Tibial nerve (tissue), 4 donors: ENCODE data around the gene ARMH4. TPM values are rescaled to one million over a fixed set of nuclear protein-coding genes. Genes with fewer than 3 reads are reported as not detected.
A peak's percentile ranks its signal among the peaks of the same experiment; 100 is the strongest.

Experiments
- DNase-seq, 2 donors: peaks; one replicate each; pipeline ENCODE4 v3.0.0-alpha.2; 2019; ENCODE audit warnings: low spot score in 2 of 2
- H3K27ac ChIP-seq, 4 donors: fragments of 200-600 bp; sonication (generic) in 3 of 4; one replicate each; pipeline ENCODE4 v1.5.1; 2017 to 2019; ENCODE audit warnings: mild to moderate bottlenecking in 1 of 4
- H3K27me3 ChIP-seq, 2 donors: fragments of 200-600 bp; sonication (generic) in 1 of 2; one replicate each; pipeline versions ENCODE4 v1.5.1 to v1.6.0; 2017 to 2019
- H3K36me3 ChIP-seq, 3 donors: fragments of 200-600 bp; sonication (generic); one replicate each; pipeline ENCODE4 v1.5.1; 2018 to 2019
- H3K4me1 ChIP-seq, 4 donors: fragments of 200-600 bp; sonication (generic) in 3 of 4; one replicate each; pipeline ENCODE4 v1.5.1; 2017 to 2019
- H3K4me3 ChIP-seq, 4 donors: fragments of 200-600 bp; sonication (generic) in 3 of 4; one replicate each; pipeline ENCODE4 v1.5.1; 2017 to 2019; ENCODE audit warnings: mild to moderate bottlenecking in 1 of 4, moderate library complexity in 1 of 4
- H3K9me3 ChIP-seq, 4 donors: fragments of 200-600 bp; sonication (generic) in 3 of 4; one replicate each; pipeline ENCODE4 v1.5.1; 2017 to 2019
- EP300 ChIP-seq, 2 donors: sonication (generic); formaldehyde crosslinking; IDR thresholded peaks; one replicate each; pipeline ENCODE4 v1.6.1; 2017; ENCODE audit warnings: antibody characterized with exemption in 2 of 2, mild to moderate bottlenecking in 1 of 2
- POLR2A ChIP-seq, 2 donors: fragments of 450-650 bp; IDR thresholded peaks; one replicate each; pipeline ENCODE4 v1.6.1; 2017; ENCODE audit warnings: antibody characterized with exemption in 2 of 2, mild to moderate bottlenecking in 2 of 2, moderate library complexity in 2 of 2
- WGBS, 2 donors: methylation state at CpG; one replicate each; pipeline ENCODE4 v1.1.5; 2018; 5-methylcytosine and 5-hydroxymethylcytosine counted together
- total RNA-seq, 4 donors: library from RNA; depleted of rRNA; stranded (reverse); fragments of >200 nt; gene quantifications; one replicate each; pipeline ENCODE4 v1.1.0, GENCODE V29; 2016
- TF ChIP-seq, protein P1 (sequence below), 5 experiments: fragments of 200-600 bp in 3 of 5; fragments of 450-650 bp in 2 of 5; sonication (generic) in 3 of 5; IDR thresholded peaks; one replicate each; pipeline ENCODE4 v1.5.1; 2016 to 2019; ENCODE audit warnings: antibody characterized with exemption in 5 of 5, mild to moderate bottlenecking in 3 of 5, moderate library complexity in 2 of 5

Gene ARMH4
- total RNA-seq, 4 donors from 2014 or later: 3.6 to 9.0 (median 5.6) TPM

GRCh38 chr14:58099682-58100081 is 52.3 kb downstream of the ARMH4 start:
- H3K27ac ChIP-seq: no peak overlapping the region
- no peak for TF ChIP-seq EP300 (IDR thresholded peaks at IDR 0.05)
- TF ChIP-seq, protein P1, sequence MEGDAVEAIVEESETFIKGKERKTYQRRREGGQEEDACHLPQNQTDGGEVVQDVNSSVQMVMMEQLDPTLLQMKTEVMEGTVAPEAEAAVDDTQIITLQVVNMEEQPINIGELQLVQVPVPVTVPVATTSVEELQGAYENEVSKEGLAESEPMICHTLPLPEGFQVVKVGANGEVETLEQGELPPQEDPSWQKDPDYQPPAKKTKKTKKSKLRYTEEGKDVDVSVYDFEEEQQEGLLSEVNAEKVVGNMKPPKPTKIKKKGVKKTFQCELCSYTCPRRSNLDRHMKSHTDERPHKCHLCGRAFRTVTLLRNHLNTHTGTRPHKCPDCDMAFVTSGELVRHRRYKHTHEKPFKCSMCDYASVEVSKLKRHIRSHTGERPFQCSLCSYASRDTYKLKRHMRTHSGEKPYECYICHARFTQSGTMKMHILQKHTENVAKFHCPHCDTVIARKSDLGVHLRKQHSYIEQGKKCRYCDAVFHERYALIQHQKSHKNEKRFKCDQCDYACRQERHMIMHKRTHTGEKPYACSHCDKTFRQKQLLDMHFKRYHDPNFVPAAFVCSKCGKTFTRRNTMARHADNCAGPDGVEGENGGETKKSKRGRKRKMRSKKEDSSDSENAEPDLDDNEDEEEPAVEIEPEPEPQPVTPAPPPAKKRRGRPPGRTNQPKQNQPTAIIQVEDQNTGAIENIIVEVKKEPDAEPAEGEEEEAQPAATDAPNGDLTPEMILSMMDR (IDR thresholded peaks at IDR 0.05): no peak
- no peak for TF ChIP-seq POLR2A (IDR thresholded peaks at IDR 0.05)
- H3K27me3 ChIP-seq: no peaks in the 10 kb centered on the region
- DNase-seq: no peak
- no peaks in the 10 kb centered on the region for H3K9me3 ChIP-seq
- no peak overlapping the region for H3K4me3 ChIP-seq
- no peaks in the 10 kb centered on the region for H3K4me1 ChIP-seq
- peaks cover 0 to 12% (median 0%) of the 10 kb centered on the region in 3 donors for H3K36me3 ChIP-seq
- 87 to 95% methylated on average over 5 of the region's 5 CpGs for WGBS, 2 donors

GRCh38 chr14:58098507-58098906 is 53.5 kb downstream of the ARMH4 start:
- H3K27ac ChIP-seq: peak overlapping the region in 1 of 4 donors; percentile 3
- H3K4me1 ChIP-seq: no peaks in the 10 kb centered on the region
- WGBS, 2 donors: 41 to 47% methylated on average over 1 of the region's 1 CpG
- H3K9me3 ChIP-seq: no peaks in the 10 kb centered on the region
- no peak for DNase-seq
- no peaks in the 10 kb centered on the region for H3K27me3 ChIP-seq
- peaks cover 0 to 12% (median 0%) of the 10 kb centered on the region in 3 donors for H3K36me3 ChIP-seq
- H3K4me3 ChIP-seq: no peak overlapping the region
- TF ChIP-seq, protein P1 (IDR thresholded peaks at IDR 0.05): no peak
- peak; percentile 46 to 58 for TF ChIP-seq EP300 (IDR thresholded peaks at IDR 0.05)

- Histone ChIP-seq H3K36me3 (peaks cover 0 to 12% (median 0%) of the 10 kb centered on the region in 3 donors), H3K4me3 (no peak overlapping the region), H3K4me1 (no peaks in the 10 kb centered on the region), H3K9me3 (no peaks in the 10 kb centered on the region), H3K27ac (no peak overlapping the region), H3K27me3 (no peaks in the 10 kb centered on the region)
- no peak for DNase-seq
- TF ChIP-seq POLR2A (IDR thresholded peaks at IDR 0.05): no peak
- TF ChIP-seq, protein P1 (IDR thresholded peaks at IDR 0.05): no peak
- TF ChIP-seq EP300 (IDR thresholded peaks at IDR 0.05): no peak
- 72 to 76% methylated on average over 2 of the region's 2 CpGs for WGBS, 2 donors
Measured at GRCh38 chr14:58096731-58097130, 55.3 kb downstream of the ARMH4 start.

- no peak overlapping the region for H3K27ac ChIP-seq
- TF ChIP-seq, protein P1 (IDR thresholded peaks at IDR 0.05): no peak
- no peak for TF ChIP-seq EP300 (IDR thresholded peaks at IDR 0.05)
- 90 to 96% methylated on average over 5 of the region's 5 CpGs for WGBS, 2 donors
Measured at GRCh38 chr14:58091883-58092630, 60.0 kb downstream of the ARMH4 start.

DNA sequence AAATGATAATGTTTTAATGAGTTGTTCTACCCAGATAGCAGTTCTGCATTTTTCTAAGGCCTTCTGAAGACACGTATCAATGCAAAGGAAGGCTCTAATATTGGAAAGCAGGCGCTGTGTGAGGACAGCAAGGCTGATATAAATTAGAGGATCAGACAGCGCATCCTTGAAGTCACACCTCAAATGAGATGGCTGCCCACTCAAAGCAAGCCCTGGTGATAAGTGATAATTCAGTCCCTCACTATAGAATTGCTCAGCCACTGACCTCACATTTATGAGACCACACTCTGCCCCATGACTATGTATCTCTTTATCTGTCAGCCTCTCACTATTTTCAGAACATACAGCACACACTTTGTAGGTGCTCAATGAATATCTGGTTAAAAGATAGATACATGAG is 62.4 kb downstream of the ARMH4 start:
- Histone ChIP-seq H3K27ac (no peak overlapping the region), H3K4me1 (peaks cover 0 to 7% (median 0%) of the 10 kb centered on the region in 4 donors), H3K4me3 (no peak overlapping the region), H3K9me3 (no peaks in the 10 kb centered on the region), H3K27me3 (no peaks in the 10 kb centered on the region), H3K36me3 (no peaks in the 10 kb centered on the region)
- WGBS, 2 donors: 96 to 98% methylated on average over 3 of the region's 3 CpGs
- TF ChIP-seq, protein P1 (IDR thresholded peaks at IDR 0.05): no peak
- TF ChIP-seq EP300 (IDR thresholded peaks at IDR 0.05) (no peak), POLR2A (IDR thresholded peaks at IDR 0.05) (no peak)
- DNase-seq: no peak

More at GRCh38 chr14:58091883-58092630, 60.0 kb downstream of the ARMH4 start:
- Histone ChIP-seq H3K36me3 (peaks cover 0 to 12% (median 0%) of the 10 kb centered on the region in 3 donors), H3K4me1 (no peaks in the 10 kb centered on the region), H3K27me3 (no peaks in the 10 kb centered on the region), H3K4me3 (no peak overlapping the region), H3K9me3 (no peaks in the 10 kb centered on the region)
- DNase-seq: no peak
